ENCODE data around the gene SLC17A2. TPM values are rescaled to one million over a fixed set of nuclear protein-coding genes. Genes with fewer than 3 reads are reported as not detected.

The SLC17A2 gene, protein sequence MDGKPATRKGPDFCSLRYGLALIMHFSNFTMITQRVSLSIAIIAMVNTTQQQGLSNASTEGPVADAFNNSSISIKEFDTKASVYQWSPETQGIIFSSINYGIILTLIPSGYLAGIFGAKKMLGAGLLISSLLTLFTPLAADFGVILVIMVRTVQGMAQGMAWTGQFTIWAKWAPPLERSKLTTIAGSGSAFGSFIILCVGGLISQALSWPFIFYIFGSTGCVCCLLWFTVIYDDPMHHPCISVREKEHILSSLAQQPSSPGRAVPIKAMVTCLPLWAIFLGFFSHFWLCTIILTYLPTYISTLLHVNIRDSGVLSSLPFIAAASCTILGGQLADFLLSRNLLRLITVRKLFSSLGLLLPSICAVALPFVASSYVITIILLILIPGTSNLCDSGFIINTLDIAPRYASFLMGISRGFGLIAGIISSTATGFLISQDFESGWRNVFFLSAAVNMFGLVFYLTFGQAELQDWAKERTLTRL
- total RNA-seq: not detected
- polyA plus RNA-seq: not detected
- long read RNA-seq, donor 1, partial matches to known transcripts: 50 of 50 reads
- long read RNA-seq, donor 1, other reads (novel, unspliced or antisense): 0 of 50 reads
- long read RNA-seq, donor 2, partial matches to known transcripts: 5 of 5 reads
- long read RNA-seq, donor 2, other reads (novel, unspliced or antisense): 0 of 5 reads

DNA sequence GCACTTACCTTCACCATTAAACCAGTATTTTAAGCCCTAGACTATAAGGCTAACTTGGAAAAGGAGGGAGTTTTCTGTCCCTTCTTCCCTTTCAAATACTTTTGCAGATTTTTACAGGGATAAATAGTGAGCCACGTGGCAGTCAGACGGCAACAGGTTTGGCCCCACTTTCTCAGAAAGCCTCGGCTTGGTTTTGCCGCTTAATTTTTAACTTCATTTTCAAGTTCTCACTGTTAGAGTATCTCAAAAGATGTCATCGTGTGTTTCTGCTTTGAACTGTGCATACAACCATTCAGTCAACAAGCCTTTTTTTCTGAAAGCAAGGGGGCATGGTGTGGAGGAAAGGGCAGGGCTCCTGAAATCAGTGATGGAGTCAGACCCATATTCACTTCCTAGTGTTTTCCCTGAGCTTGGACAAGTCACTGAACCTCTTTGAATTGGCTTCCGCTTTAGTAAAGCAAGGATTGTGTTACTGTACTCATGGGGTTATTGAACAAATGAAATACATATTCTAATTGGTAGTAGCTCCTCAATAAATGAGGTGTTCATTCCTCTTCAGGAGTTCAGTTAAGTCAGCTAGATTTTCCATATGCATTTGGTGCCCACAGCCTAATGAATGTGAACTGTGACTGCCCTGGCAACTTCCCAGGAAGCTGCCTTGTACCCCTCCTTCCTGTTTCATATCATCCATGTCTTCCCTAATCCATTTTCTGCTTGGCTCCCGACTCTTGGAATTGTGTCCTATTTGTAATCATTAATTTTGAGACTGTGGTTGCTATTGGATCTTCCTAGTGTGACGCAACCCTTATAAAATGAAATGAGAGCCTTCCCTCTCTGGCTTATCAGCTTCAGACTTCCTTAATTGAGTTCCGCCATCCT lies at the start of gene SLC17A2:
TSS of gene SLC17A2 (minus strand) at position 160 of the 879 bp plus-strand sequence. CDS start 4,895 bp downstream, outside the sequence.
- no peaks in the 10 kb centered on the region for H3K9me3 ChIP-seq
- TF ChIP-seq, protein P1, sequence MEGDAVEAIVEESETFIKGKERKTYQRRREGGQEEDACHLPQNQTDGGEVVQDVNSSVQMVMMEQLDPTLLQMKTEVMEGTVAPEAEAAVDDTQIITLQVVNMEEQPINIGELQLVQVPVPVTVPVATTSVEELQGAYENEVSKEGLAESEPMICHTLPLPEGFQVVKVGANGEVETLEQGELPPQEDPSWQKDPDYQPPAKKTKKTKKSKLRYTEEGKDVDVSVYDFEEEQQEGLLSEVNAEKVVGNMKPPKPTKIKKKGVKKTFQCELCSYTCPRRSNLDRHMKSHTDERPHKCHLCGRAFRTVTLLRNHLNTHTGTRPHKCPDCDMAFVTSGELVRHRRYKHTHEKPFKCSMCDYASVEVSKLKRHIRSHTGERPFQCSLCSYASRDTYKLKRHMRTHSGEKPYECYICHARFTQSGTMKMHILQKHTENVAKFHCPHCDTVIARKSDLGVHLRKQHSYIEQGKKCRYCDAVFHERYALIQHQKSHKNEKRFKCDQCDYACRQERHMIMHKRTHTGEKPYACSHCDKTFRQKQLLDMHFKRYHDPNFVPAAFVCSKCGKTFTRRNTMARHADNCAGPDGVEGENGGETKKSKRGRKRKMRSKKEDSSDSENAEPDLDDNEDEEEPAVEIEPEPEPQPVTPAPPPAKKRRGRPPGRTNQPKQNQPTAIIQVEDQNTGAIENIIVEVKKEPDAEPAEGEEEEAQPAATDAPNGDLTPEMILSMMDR (IDR thresholded peaks at IDR 0.05 in 8 of 11, conservative IDR thresholded peaks at IDR 0.05 in 3 of 11): no peak
- TF ChIP-seq POLR2A (IDR thresholded peaks at IDR 0.05) (no peak), POLR2AphosphoS5 (IDR thresholded peaks at IDR 0.05) (no peak)
- no peaks in the 10 kb centered on the region for H3K36me3 ChIP-seq
- WGBS, 5 donors: 81 to 86% (median 85%) methylated on average over 9 of the region's 9 CpGs
- intact Hi-C loops (cut with DNase I; ENCODE audit: low total_unique reads): no loop called here
- no peaks in the 10 kb centered on the region for H3K4me1 ChIP-seq
- no peak within 1 kb of the TSS for H3K4me3 ChIP-seq
- no peak for DNase-seq
- no peak within 1 kb of the TSS for H3K27ac ChIP-seq
- H3K27me3 ChIP-seq (replicated peaks in 1 of 7): no peaks in the 10 kb centered on the region

DNA sequence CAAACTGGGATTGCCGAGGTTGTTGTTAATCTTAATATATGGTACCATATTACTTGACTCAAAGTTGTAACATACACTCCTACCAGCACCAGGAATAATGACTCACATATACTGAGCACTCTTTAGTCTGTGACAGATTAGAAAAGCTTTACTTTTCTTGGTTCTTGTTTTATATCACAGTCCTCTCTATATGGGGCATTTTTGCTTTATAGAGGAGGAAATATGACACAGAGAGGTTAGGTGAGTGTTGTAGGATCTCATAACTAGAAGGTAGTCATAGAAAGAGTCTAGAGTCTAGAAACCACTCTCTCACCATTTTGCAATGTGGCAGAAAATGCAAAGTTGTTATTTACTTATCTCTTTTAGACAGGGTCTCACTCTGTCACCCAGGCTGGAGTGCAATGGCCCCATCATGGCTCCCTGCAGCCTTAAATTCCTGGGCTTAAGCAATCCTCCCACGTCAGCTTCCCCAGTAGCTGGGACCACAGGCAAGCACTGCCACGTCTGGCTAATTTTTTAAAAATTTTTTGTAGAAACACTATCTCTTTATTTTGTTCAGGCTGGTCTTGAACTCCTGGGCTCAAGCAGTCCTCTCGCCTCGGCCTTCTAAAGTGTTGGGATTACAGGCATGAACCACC lies 45.6 kb upstream of the SLC17A2 start:
- no peaks in the 10 kb centered on the region for H3K9me3 ChIP-seq
- no peak for DNase-seq
- intact Hi-C loops (cut with DNase I; ENCODE audit: low total_unique reads): no loop called here
- no peaks in the 10 kb centered on the region for H3K27me3 ChIP-seq (replicated peaks in 1 of 7)
- peaks cover 7 to 63% (median 15%) of the 10 kb centered on the region in 6 donors for H3K4me1 ChIP-seq
- H3K4me3 ChIP-seq: no peak overlapping the region
- 78 to 93% (median 86%) methylated on average over 5 of the region's 5 CpGs for WGBS, 5 donors
- H3K27ac ChIP-seq: no peak overlapping the region
- no peak for TF ChIP-seq POLR2A (IDR thresholded peaks at IDR 0.05)
- TF ChIP-seq, protein P1 (IDR thresholded peaks at IDR 0.05 in 8 of 11, conservative IDR thresholded peaks at IDR 0.05 in 3 of 11): no peak
- TF ChIP-seq POLR2AphosphoS5 (IDR thresholded peaks at IDR 0.05): no peak
- H3K36me3 ChIP-seq: peaks cover 5 to 100% (median 92%) of the 10 kb centered on the region in 6 donors

DNA sequence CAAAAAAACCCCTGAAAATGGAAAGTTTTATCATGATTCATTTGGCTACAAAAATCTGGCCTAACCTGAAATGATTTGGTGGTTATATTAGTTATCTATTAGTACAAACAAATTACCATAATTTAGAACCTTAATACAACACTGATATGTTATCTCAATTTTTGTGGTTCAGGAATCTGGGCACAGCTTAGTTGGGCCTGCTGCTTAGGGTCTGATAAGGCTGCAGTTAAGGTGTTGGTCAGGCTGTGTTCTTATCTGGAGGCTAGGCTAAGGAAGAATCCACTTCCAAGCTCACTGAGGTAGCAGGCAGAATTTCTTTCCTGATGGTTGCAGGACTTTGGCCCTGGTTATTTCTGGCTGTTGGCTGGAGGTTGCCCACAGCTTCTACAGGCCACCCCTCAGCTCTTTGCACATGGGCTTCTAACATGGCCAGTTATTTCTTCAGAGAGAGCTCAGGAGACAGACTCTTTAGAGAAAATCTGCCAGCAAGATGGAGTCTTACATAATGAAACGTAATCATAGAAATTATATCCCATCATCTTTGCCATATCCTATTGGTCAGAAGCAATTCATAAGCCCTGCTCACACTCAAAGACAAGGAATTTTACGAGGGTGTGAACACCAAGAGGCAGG lies 43.5 kb upstream of the SLC17A2 start:
- no peaks in the 10 kb centered on the region for H3K27me3 ChIP-seq (replicated peaks in 1 of 7)
- DNase-seq: no peak
- no peak overlapping the region for H3K4me3 ChIP-seq
- peaks cover 9 to 79% (median 31%) of the 10 kb centered on the region in 6 donors for H3K4me1 ChIP-seq
- TF ChIP-seq, protein P1 (IDR thresholded peaks at IDR 0.05 in 8 of 11, conservative IDR thresholded peaks at IDR 0.05 in 3 of 11): no peak
- TF ChIP-seq POLR2AphosphoS5 (IDR thresholded peaks at IDR 0.05) (no peak), POLR2A (IDR thresholded peaks at IDR 0.05) (no peak)
- no peaks in the 10 kb centered on the region for H3K9me3 ChIP-seq
- intact Hi-C loops (cut with DNase I; ENCODE audit: low total_unique reads): no loop called here
- 90 to 97% (median 96%) methylated on average over 2 of the region's 2 CpGs for WGBS, 5 donors
- H3K27ac ChIP-seq: no peak overlapping the region
- H3K36me3 ChIP-seq: peaks cover 7 to 100% (median 99%) of the 10 kb centered on the region in 6 donors

All from spleen (tissue), 13 donors.